Peyer's patch (tissue), 4 donors: ENCODE data around the gene PSMA3. TPM values are rescaled to one million over a fixed set of nuclear protein-coding genes. Genes with fewer than 3 reads are reported as not detected.
"Not testable (repeated sequence)": the region's sequence is repeated elsewhere in the genome, so short reads cannot be mapped to it uniquely, and the experiment has no call there.

Experiments
- DNase-seq, 3 donors: peaks; one replicate each; pipeline ENCODE4 v3.0.0-alpha.2; 2017 to 2019
- H3K27ac ChIP-seq, 4 donors: fragments of 200-600 bp; sonication (generic); one replicate each; pipeline ENCODE4 v1.5.1; 2016 to 2019
- H3K27me3 ChIP-seq, 2 donors: fragments of 200-600 bp; sonication (generic); one replicate each; pipeline ENCODE4 v1.5.1; 2019
- H3K36me3 ChIP-seq, 3 donors: fragments of 200-600 bp; sonication (generic); one replicate each; pipeline ENCODE4 v1.5.1; 2016 to 2019
- H3K4me1 ChIP-seq, 4 donors: fragments of 200-600 bp; sonication (generic); one replicate each; pipeline ENCODE4 v1.5.1; 2016 to 2019
- H3K4me3 ChIP-seq, 4 donors: fragments of 200-600 bp; sonication (generic); 1 replicate in 3 of 4; 2 replicates in 1 of 4; pipeline ENCODE4 v1.5.1; 2016 to 2019; ENCODE audit warnings: mild to moderate bottlenecking in 1 of 4
- H3K9me3 ChIP-seq, 4 donors: fragments of 200-600 bp; sonication (generic); one replicate each; pipeline ENCODE4 v1.5.1; 2016 to 2019; ENCODE audit warnings: mild to moderate bottlenecking in 1 of 4
- CTCF ChIP-seq, 6 experiments: fragments of 450-650 bp in 4 of 6; fragments of 200-600 bp in 2 of 6; sonication (generic) in 1 of 6; IDR thresholded peaks; one replicate each; pipeline ENCODE4 v1.5.1; 2017 to 2019; ENCODE audit warnings: antibody characterized with exemption in 6 of 6, mild to moderate bottlenecking in 3 of 6, moderate library complexity in 1 of 6
- POLR2A ChIP-seq, 2 donors: fragments of 450-650 bp; IDR thresholded peaks; one replicate each; pipeline ENCODE4 v1.5.1; 2017; ENCODE audit warnings: antibody characterized with exemption in 2 of 2, mild to moderate bottlenecking in 2 of 2, moderate library complexity in 2 of 2
- total RNA-seq, 4 donors: library from RNA; depleted of rRNA; stranded (reverse); fragments of >200 nt; gene quantifications; one replicate each; pipeline ENCODE4 v1.1.0, GENCODE V29; 2016

PSMA3 gene
- total RNA-seq, 4 donors from 2014 or later, result 78.5 to 199 (median 112) TPM

GRCh38 chr14:58249611-58250010 lies 5.0 kb downstream of the PSMA3 start:
- Histone ChIP-seq H3K9me3 (no peaks in the 10 kb centered on the region), H3K36me3 (peaks cover 0 to 57% (median 0%) of the 10 kb centered on the region in 3 donors), H3K27ac (no peak overlapping the region), H3K4me3 (no peak overlapping the region), H3K4me1 (peaks cover 0 to 19% (median 8%) of the 10 kb centered on the region in 4 donors), H3K27me3 (no peaks in the 10 kb centered on the region)
- no peak for DNase-seq
- TF ChIP-seq CTCF (IDR thresholded peaks at IDR 0.05) (no peak), POLR2A (IDR thresholded peaks at IDR 0.05) (no peak)

- DNase-seq, result no peak
- H3K27me3 ChIP-seq, result no peaks in the 10 kb centered on the region
- H3K9me3 ChIP-seq, result no peaks in the 10 kb centered on the region
- peaks cover 0 to 85% (median 0%) of the 10 kb centered on the region in 3 donors for H3K36me3 ChIP-seq
- no peaks in the 10 kb centered on the region for H3K4me1 ChIP-seq
- TF ChIP-seq CTCF (IDR thresholded peaks at IDR 0.05) (no peak), POLR2A (IDR thresholded peaks at IDR 0.05) (no peak)
- H3K27ac ChIP-seq, result no peak overlapping the region
- H3K4me3 ChIP-seq, result no peak overlapping the region
These were observed 13.5 kb downstream of the PSMA3 start for GRCh38 chr14:58258156-58258555.

- not testable (repeated sequence) for H3K9me3 ChIP-seq, H3K4me1 ChIP-seq, H3K4me3 ChIP-seq, DNase-seq, H3K27ac ChIP-seq, H3K27me3 ChIP-seq
- H3K36me3 ChIP-seq, result peaks cover 0 to 96% (median 0%) of the 10 kb centered on the region in 3 donors
These were observed 17.4 kb downstream of the PSMA3 start for GRCh38 chr14:58262005-58262404.

- Histone ChIP-seq H3K4me3 (no peak overlapping the region), H3K4me1 (no peaks in the 10 kb centered on the region), H3K9me3 (no peaks in the 10 kb centered on the region), H3K27me3 (no peaks in the 10 kb centered on the region), H3K36me3 (peaks cover 0 to 97% (median 0%) of the 10 kb centered on the region in 3 donors), H3K27ac (no peak overlapping the region)
- no peak for DNase-seq
- TF ChIP-seq CTCF (IDR thresholded peaks at IDR 0.05) (no peak), POLR2A (IDR thresholded peaks at IDR 0.05) (no peak)
These were observed 20.8 kb downstream of the PSMA3 start for GRCh38 chr14:58265401-58265800.

- DNase-seq, result no peak
- Histone ChIP-seq H3K27me3 (no peaks in the 10 kb centered on the region), H3K9me3 (no peaks in the 10 kb centered on the region), H3K27ac (no peak overlapping the region), H3K4me1 (peaks cover 0 to 19% (median 0%) of the 10 kb centered on the region in 4 donors), H3K36me3 (peaks cover 0 to 85% (median 0%) of the 10 kb centered on the region in 3 donors), H3K4me3 (no peak overlapping the region)
- TF ChIP-seq CTCF (IDR thresholded peaks at IDR 0.05) (no peak), POLR2A (IDR thresholded peaks at IDR 0.05) (no peak)
These were observed 26.0 kb downstream of the PSMA3 start for GRCh38 chr14:58270628-58271027.

GRCh38 chr14:58272588-58273372 lies 28.1 kb downstream of the PSMA3 start:
- H3K27ac ChIP-seq, result peak overlapping the region in 2 of 4 donors; percentile 42 to 55
- no peaks in the 10 kb centered on the region for H3K27me3 ChIP-seq
- peak in 1 of 3 donors; percentile 75 for DNase-seq
- peaks cover 0 to 75% (median 0%) of the 10 kb centered on the region in 3 donors for H3K36me3 ChIP-seq
- peaks cover 0 to 24% (median 0%) of the 10 kb centered on the region in 4 donors for H3K4me1 ChIP-seq
- TF ChIP-seq CTCF (IDR thresholded peaks at IDR 0.05), result peak in 4 of 6 experiments; percentile 12 to 62 (median 54)
- TF ChIP-seq POLR2A (IDR thresholded peaks at IDR 0.05), result no peak
- no peak overlapping the region for H3K4me3 ChIP-seq
- no peaks in the 10 kb centered on the region for H3K9me3 ChIP-seq
